C4-2B (cell line): ENCODE data around the gene S100A7.

Experiments used
- CTCF ChIP-seq: fragments of 450-650 bp; conservative IDR thresholded peaks from 2 replicates; pipeline ENCODE4 v1.5.1; 2017; ENCODE audit warnings: mild to moderate bottlenecking
- ZFX ChIP-seq: fragments of 450-650 bp; IDR thresholded peaks from 2 replicates; pipeline ENCODE4 v1.6.1; 2017

- no peak for TF ChIP-seq CTCF
- TF ChIP-seq ZFX = no peak
These were observed 12.8 kb downstream of the S100A7 start for GRCh38 chr1:153447498-153448170.
